DMS153 (cell line): Measurements from ENCODE around the gene TBXAS1.

Source experiments
- DNase-seq: peaks from one replicate; lab custom pipeline; 2025; lab: John Stamatoyannopoulos, UW

TBXAS1 gene

DNA sequence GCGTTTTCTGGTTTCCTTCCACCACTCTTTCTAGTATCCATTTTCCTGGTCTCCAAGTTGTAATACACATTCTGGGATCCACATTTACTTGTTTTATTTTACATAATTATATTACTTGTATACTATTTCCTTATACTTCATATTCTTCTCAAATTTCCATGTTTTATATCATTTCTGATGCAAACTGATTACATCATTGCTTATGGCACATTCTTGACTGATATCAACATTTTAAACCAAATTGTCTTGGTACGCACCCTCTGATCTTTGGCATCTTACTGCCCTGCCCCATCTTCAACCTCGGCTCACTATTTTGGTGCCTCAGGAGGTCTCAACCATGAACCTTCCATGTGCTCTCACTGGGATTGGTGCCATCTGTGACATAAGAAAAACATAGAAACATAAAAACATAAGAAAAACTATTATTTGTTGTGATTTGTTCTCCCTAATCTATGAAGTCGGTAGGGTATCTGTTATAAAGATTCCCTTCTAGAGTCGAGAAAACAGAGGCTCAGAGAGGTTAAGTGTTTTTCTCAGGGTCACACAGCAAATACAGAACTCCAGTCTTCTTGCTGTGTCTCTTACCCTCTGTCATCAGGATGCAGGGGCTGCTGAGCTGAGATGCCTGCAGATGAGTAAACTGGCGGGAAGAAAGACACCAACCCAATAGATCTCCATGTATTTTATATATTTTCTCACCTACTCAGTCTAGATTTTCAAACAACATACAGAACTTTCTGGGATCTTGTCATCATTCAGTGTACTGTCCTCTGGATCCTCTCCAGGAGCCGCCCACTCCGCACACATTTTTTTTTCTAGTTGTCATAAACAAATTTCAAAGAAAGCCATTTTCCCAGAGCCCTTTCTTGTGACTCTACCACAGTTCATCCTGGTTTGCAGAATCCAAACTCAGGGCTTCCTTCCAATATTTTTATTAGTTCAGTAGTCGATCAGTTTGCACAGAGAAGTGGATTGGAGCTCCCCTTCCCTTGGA is 154.2 kb downstream of the TBXAS1 start:
- no peak for DNase-seq

DNA sequence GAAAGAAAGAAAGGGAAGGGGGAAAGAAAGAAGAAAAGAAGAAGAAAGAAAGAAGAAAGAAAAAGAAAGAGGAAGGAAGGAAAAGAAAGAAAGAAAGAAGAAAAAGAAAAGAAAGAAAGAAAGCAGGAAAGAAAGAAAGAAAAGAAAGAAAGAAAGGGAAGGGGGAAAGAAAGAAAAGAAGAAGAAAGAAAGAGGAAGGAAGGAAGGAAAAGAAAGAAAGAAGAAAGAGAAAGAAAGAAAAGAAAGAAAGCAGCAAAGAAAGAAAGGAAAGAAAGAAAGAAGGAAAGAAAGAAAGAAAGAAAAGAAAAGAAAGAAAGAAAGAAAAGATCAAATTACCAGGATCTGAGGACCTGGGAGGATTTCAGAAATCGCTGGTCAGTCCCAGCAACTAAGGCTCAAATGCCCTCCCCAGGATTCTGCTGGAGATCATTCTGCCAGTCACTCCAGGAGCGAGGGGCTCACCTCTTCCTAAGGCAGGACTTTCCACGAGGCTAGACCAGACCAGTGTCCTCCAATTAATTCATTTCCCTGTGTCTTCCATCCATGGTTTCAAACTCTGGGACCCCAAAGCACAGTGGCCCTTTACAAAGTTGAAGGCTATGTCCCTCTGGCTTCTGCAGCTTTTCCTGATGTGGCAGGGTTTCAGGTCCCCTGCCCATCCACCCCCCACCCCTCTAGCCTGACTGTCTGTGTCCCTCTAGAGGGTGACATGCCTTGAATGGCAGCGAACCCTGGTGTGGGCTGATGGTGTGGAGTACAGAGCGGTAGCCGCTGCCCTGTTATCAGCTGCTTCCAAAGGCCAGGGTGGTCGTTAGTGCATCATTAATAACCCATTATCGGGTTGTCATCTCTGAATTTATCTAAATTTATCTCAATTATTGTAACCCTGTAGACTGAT is 155.8 kb downstream of the TBXAS1 start:
- DNase-seq = no peak

DNA sequence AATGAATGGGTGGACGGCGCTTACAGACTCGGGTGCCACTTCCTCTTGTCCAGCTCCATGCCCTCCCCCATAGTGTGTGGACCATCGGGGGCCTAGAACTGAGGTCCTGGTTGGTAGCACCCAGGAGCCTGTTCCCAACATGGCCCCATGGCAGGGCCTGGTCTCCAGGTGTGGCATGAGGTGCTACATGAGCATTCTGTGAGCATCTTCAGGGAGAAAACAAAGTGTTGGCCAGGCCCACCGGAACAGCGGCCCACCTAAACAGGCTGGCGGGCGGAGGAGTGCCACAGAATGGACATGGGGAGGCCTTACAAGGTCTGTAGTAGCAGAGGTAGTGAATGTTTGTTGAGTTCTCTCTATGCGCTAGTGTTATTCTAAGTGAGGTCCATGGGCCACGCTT is 156.7 kb downstream of the TBXAS1 start:
- no peak for DNase-seq

DNA sequence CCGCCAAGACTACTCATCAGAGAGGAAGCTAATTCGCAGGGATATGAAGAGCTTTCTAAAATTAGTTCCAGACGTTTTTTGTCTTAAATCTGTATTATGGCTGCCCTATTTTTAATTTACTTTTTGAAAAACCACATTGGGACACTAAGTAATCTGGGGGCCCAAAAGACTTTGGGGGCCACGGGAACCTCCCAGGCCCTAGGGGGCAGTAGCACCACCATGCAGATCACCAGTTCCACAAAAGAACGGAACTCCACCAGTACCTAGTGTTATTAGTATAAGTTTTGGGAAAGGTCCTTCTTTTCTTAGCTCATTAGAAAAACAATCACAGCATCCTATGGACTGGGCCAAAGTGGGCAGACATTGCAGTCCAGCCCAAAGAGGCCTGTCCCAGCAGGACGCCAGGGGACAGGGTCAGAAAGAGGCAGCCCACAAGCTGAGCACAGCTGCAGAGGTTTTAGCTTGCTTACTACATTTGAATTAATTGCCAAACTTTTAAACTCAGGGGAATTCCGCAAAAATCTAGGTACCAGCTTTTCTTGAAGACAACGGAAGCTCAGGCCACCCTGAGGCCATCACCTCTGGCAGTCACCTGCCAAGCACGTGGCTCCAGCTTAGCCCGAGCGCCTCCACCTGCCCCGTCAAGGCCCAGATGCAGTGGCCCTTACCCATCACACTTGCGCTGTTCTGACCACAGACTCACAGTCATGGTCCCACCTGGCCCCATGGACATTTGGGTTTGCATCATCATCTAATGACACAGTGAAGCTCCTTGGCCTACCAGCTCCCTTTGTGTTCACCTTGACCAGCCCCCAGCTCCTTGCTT is 158.8 kb downstream of the TBXAS1 start:
- DNase-seq = no peak

DNA sequence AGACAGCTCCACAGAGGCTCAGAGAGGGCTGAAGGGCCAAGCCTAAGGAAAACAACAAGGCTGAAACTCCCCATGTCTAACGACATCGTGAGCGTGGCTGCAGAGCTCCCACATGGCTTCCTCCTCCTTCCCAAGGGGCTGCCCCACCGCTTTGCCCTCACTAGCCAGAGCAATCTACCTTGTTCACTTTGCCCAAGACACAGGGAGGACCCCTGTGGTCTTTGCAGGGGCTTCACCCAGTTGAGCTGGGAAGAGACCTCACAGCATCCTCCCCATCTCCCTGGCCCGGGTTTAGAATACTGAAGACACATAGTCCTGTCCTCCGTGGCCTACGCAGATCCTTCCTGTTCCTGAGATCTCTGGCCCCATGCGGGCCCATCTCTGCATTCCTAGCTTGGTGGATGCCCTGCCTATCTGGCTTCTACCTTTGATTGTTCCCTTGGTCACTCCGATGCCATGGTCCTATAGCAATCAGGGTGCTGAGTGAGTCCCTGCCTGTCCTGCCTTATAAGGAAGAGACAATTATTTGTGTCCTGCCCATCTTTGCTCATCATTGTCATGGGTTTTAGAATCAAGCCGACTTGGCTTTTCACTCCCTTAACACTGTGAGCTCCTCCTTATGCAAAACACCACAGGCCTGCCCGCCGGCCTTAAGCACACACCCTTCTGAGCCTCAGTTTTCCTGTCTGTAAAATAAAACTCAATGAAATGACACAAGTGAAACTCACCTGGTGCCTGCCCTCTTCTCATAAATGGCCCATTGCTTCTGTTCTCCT is 160.5 kb downstream of the TBXAS1 start:
- DNase-seq = no peak

DNA sequence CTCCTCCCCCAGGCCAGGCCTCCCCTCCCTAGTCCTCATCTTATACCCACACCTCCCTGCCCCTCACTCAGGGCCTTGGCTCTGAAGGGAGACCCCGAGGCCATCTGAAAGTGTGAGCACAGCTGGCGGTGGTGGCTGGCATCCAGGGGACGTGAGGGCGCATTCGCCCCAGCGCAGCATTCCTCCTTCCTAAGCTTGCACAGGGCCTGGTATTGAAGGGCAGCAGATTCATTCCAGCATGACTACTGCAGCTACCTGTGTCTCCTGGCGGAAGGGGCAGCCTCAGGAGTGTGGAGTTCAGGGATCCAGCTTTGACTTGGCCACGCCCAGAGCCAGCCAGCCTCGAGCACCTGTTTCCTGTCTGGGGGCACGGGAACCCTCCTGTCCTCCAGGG is 161.1 kb downstream of the TBXAS1 start:
- DNase-seq = peak; percentile 48

DNA sequence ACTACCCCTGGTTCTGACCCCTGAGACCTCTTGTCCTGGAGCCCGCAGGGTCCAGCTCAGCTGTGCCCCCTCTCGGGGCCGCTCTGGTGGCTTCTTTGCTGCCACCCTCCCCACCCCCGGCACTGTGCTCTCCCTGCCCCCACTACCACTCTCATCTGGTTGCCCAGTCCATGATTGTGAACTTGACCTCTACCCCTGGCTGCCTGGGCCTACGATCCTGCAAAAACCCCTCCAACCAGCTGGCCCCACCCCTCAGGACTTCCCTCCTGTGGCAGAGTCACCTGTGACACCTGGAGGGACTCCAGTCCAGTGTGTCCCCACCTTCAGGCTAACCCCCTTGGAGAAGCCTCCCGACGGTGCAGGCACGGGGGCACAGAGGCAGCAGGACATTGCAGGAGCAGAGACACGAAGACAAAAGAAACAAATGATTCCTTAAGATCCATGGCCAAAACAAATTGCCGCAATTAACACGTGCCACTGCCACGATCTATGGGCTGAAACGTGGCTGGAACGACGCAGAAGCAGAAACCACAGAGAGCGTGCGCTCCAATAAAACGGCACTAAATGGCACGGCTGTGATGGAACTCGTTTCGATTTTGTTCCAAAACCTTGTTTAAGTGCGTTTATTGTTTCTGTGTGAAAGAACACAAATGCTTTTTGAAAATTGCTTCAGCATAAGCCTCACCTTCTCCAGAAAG is 161.7 kb downstream of the TBXAS1 start:
- DNase-seq = no peak

DNA sequence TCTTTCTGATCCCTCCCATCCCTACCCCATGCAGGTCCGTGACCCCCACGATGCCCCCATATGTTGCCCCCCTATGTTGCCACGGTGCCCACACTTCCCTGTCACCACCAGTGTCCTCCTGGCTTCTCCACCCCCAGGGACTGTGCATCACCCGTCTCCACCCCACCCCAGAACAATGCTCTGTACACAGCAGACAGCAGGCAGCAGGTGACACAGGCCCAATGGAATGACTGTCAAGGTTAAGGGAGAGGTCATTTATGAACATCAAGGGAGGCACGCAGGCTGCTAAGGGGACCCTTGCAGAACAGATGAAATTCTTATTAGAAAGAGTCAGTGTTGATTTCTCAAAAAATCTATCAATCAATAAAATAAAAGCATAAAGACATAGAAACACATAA is 162.2 kb downstream of the TBXAS1 start:
- DNase-seq = no peak

DNA sequence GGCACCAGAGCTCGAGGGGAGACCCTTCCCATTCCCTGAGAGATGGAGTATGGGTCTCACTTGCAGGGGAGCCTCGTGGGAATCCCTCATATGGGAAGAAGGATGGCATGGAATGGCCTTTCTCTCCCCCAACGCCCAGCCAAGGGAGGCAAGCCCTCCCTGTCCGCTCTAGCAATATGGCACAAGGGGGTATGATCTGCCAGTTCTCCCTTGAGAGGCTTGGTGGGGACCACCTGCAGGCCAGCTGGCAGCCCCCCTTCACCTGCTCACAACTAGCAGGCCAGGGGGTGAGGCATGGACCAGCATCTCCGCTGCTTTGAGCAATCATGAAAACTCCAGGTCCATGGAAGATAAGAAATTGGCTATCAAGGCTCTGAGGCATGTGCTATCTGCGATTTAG is 162.8 kb downstream of the TBXAS1 start:
- no peak for DNase-seq

DNA sequence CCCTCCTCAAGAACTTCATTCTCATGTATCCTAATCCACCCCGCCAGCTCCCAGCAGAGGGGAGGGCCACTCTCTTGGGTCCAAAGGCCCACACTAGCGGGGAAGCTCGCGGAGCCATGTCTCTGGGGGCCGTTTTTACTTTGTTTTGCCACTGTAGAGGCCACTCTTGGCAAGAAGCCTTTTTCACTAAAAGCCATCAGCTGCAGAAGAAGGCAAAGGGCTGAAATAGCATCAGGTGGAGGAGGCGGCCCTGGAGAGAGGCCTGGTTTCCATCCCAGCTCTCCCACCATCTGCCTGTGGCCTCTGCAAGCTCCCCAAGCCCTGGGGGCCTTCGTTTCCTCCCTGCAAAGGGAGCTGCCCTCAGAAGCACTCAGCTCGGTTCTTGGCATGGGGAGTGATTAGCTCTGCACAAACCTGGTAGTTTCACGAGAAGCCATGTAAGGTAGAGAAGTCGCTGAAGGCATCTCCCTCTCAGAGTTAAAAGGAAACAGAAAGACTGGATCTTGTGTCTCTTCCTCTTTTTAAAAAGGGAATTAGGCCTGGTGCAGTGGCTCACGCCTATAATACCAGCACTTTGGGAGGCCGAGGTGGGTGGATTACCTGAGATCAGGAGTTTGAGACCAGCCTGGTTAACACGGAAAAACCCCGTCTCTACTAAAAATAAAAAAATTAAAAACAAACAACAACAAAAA is 163.4 kb downstream of the TBXAS1 start:
- DNase-seq = no peak

DNA sequence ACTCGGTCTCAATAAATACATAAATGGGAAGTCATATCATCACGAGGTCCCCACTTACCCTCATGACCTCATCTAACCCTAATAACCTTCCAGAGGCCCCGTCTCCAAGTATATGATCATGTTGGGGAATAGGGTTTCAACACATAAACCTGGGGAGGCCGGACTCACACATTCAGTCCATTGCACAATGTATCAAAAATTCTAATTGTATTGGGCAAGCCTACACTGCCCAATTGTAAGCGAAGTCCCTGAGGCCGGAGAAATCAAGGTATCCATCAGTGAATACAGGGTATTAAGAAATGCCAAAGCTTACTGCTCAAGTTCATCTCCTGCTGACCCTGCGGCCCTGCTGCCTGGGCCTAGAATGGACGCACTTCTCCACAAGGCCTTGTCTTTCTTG is 164.1 kb downstream of the TBXAS1 start:
- DNase-seq = no peak

DNA sequence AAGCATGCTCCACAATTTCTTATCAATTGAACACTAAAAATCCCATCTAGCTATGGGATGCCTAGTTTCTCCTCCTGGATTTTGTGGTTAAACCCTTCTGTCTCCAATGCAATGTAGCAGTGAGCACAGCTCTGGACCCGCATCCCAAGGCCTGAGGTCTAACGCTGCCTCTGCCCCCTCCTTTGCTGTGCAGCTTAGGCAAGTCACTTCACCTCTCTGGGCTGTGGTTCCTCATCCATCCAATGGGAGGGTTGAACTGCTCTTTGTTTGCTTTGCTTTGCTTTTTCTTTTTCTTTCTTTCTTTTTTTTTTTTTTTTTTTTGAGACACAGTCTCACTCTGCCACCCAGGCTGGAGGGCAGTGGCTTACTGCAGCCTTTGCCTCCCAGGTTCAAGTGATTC is 164.5 kb downstream of the TBXAS1 start:
- no peak for DNase-seq

DNA sequence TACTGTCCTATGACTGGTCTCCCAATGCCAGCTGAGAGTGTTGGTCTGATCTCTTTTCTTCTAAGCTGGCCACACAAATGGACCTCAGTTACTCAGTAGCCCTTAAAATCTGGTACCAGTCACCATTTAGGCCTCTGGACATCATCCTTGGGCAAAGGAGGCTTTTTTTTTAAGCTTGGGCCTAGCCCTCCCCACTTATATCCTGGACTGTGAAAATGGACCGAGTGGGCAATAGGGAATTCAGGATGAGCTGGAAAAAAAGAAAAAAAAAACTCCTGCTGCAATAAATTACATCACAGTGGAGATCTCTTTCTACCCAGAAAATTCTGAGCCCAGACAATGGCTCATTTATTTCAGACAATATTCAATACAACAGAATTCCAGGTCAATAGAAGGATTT is 165.3 kb downstream of the TBXAS1 start:
- DNase-seq = no peak

DNA sequence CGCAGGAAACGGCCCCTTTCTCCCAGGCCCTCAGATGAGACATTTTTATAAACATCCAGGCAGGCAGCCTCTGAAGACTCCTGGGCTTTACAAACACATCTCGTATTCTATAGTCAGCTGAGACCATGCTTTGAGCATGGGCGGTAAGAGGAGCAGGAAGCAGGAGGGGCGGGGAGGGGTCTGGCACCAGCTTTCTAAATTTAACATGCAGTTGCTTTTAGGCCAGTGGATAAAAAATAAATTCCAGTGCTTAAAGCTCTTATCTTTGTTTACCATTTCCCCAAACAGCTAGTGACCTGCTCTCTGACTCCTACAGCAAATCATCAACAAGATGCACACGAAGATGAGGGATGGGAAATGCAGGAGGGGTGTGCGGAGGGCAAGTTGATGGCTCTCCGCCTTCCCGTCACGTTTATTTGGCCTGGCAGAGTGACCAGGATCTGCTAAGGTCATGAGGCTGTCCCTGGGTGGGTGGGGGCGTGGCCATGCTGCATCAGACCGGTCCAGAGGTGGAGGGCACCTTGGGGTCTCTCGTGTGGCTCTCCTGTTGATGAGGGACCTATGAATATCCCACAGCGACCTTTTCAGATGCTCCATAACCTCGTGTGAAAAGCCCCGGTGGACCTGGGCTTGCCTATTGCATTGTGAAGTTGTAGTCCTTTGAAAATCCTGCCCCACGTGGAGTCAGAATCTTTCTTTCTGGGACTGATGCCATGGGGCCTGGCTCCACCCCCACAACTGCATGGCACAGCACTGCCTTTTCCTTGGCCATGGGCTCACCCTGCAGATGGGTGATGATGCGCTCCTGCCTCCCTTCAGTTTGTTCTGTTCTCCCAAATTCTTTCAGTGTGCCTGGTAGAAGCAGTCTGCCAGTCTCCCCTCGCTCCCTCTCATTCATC is 166.2 kb downstream of the TBXAS1 start:
- DNase-seq = no peak

DNA sequence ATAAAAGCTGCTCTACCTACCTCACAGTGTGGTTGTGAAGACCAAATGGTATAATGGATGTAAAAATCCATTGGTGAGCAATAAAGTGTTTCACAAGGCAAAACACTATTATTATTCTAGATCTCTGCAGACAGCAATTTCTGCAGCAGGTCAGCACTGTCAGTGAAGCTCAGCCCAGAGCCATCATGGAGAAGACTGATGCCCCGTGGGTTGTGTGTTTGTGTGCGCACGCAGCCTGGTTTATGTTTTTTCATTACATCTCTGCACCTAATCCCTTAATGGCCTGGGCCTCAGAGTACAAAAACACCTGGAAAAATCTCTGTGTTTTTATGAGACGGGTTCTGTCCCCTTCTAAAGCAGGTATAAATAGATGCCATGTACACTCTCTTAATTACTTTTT is 169.5 kb downstream of the TBXAS1 start:
- no peak for DNase-seq

DNA sequence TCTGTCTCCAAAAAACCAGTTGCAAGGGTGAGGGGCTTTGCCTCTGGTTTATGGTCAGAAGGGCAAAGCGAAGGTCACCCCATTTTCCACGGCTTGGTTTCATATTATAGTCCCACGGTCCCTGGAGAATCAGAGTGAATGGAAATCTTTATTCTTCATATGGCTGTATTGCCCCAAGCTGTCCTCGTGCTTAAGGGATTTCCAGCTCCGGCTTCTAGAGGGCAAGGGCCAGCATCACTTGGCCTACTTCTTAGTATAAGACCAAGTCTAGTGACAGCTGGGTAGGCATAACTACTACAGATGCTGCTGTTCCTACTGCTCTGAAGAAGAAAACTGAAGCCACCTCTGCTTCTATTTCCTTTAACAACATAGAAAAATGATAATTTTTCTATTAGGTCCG is 170.5 kb downstream of the TBXAS1 start:
- DNase-seq = no peak

DNA sequence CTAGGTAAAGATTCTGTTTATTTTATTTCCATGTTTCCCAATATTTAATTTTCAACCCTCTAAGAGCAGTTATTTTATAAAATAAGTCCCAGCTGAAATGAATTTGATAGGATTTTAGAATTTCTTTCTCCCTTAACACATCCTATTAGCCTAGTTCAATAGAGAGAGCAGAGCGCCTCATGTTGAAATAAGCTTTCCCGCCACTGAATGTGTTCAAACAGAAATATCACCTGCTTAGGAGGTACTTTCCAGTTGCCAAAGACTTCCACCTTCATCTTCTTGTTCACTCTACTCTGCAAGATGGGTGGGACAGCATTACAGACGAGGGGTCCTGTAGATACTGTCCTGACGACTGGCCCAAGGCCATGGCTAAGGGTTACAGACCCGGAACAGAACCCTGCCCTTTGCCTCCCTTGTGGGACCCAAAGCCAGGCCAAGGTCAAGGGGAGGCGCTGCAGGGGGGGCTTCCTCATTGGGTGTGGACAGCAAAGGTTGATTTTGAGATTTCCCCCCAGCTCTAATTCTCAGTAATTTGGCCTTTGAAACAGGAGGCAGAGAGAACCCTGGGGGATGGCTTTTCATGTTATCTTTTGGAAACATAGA is 171.7 kb downstream of the TBXAS1 start:
- DNase-seq = no peak

DNA sequence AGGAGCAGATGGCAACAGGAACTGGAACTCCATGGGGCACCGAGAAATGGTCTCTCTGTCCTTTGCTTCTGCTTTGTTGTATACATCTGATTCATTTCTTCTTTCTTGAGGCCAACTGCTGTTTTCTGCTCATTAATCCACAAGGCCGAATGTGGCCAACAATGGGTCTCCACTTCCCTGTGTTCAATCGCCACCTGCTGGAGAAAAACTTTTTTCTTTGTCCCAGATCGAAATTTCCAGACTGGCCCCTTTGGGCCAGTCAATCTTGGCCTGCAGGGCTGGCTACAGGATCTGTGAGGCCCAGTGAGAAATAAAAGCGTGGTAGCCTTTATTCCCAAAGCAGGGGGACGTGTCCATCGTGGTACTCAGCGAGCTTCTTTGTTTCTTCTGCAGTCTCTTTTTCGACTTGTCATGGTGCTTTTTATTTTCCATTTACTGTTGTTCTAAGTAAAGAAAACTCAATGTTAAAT is 174.9 kb downstream of the TBXAS1 start:
- DNase-seq = no peak
